Heart left ventricle (tissue), 16 donors: ENCODE measurements around the gene VWA5A. TPM values are rescaled to one million over a fixed set of nuclear protein-coding genes. Genes with fewer than 3 reads are reported as not detected.
A peak's percentile ranks its signal among the peaks of the same experiment; 100 is the strongest.
"Not testable (repeated sequence)": the region's sequence is repeated elsewhere in the genome, so short reads cannot be mapped to it uniquely, and the experiment has no call there.

Experiments used
- ATAC-seq, 4 donors: fragments of 200-7000 bp; cut with Tn5 transposase; one replicate each; pipeline ENCODE4 v1.9.1; 2020 to 2022; ENCODE audit warnings: moderate library complexity in 4 of 4, mild to moderate bottlenecking in 3 of 4, moderate number of reproducible peaks in 1 of 4
- DNase-seq, 5 donors: peaks; one replicate each; pipeline ENCODE4 v3.0.0-alpha.2; 2020
- H3K27ac ChIP-seq, 12 donors: fragments of 200-600 bp; sonication (generic) in 4 of 12; one replicate each; pipeline versions ENCODE4 v1.5.0 to v1.8.0; 2016 to 2022; ENCODE audit warnings: mild to moderate bottlenecking in 2 of 12
- H3K27me3 ChIP-seq, 9 donors: fragments of 200-600 bp; sonication (generic) in 2 of 9; one replicate each; pipeline versions ENCODE4 v1.5.1 to v1.8.0; 2016 to 2022; ENCODE audit warnings: mild to moderate bottlenecking in 3 of 9
- H3K36me3 ChIP-seq, 9 donors: fragments of 200-600 bp; sonication (generic) in 2 of 9; one replicate each; pipeline versions ENCODE4 v1.5.0 to v1.8.0; 2018 to 2022; ENCODE audit warnings: mild to moderate bottlenecking in 2 of 9
- H3K4me1 ChIP-seq, 12 donors: fragments of 200-600 bp; sonication (generic) in 4 of 12; one replicate each; pipeline versions ENCODE4 v1.5.0 to v1.8.0; 2016 to 2022; ENCODE audit warnings: mild to moderate bottlenecking in 3 of 12
- H3K4me3 ChIP-seq, 12 donors: fragments of 200-600 bp; sonication (generic) in 4 of 12; one replicate each; pipeline versions ENCODE4 v1.5.0 to v1.8.0; 2017 to 2022; ENCODE audit warnings: mild to moderate bottlenecking in 9 of 12, moderate library complexity in 4 of 12
- H3K9me3 ChIP-seq, 12 donors: fragments of 200-600 bp; sonication (generic) in 4 of 12; one replicate each; pipeline versions ENCODE4 v1.5.0 to v1.8.0; 2016 to 2022; ENCODE audit warnings: mild to moderate bottlenecking in 1 of 12
- POLR2A ChIP-seq, 2 donors: fragments of 450-650 bp; IDR thresholded peaks; one replicate each; pipeline ENCODE4 v1.6.1; 2017; ENCODE audit warnings: antibody characterized with exemption in 2 of 2, mild to moderate bottlenecking in 2 of 2, moderate library complexity in 2 of 2
- WGBS, 4 donors: extraction: QIAGEN DNeasy Blood & Tissue Kit in 2 of 4; methylation state at CpG; one replicate each; pipeline versions ENCODE4 v1.1.5 to v1.1.7; 2013 to 2018; 5-methylcytosine and 5-hydroxymethylcytosine counted together
- intact Hi-C, 10 donors: fragments of 100-400 bp; cut with DNase I; formaldehyde crosslinking; loops; one replicate each; pipeline versions ENCODE4 v1.11.1 to v1.14.2; 2022
- polyA plus RNA-seq, 2 donors: library from polyadenylated mRNA; stranded (reverse); fragments of 200-250 nt; gene quantifications; one replicate each; pipeline ENCODE4 v1.2.3, GENCODE V29; 2013
- total RNA-seq, 9 donors: library from RNA; depleted of rRNA in 2 of 9; stranded (reverse); fragments of >200 nt in 2 of 9; fragmentation: NEBNext Ultra II Directional in 3 of 9; extraction: Animal tissue kit (Norgen Biotek cat#: 25700) in 3 of 9; gene quantifications; one replicate each; pipeline versions ENCODE4 v1.1.0 to v1.2.4, GENCODE V29; 2016 to 2023
- TF ChIP-seq, protein P1 (sequence below), 12 donors: fragments of 200-600 bp; sonication (generic) in 4 of 12; IDR thresholded peaks; one replicate each; pipeline versions ENCODE4 v1.5.0 to v1.8.0; 2018 to 2022; ENCODE audit warnings: antibody characterized with exemption in 12 of 12, mild to moderate bottlenecking in 5 of 12
- donor health status: ischemic (EF 13 %, LVEDD 7.1; RV severe dilation, severe dysfunction).
- donor health status: healthy with polysubstance abuse.
- donor health status: DM: no; HTN: yes; CAD: no.
- donor health status: DM: no; HTN: no; CAD: no.
- donor health status: ischemic (EF 25% LVEDD 6.9; RV normal size, moderate dysfunction).
- donor health status: ischemic (EF 25% LVEDD 5.7; RV mildly dilated, moderate dysfunction).
- donor health status: healthy.
- donor health status: DM: yes; HTN: yes; CAD: no.
- donor health status: ischemic (EF 35%, LVEDD 5.7; RV mildly dilated, moderate dysfunction).
- donor health status: nonischemic (EF 11% LVEDD 7.7; RV severe dilation, severe dysfunction).
- donor health status: DM: yes; HTN: yes; CAD: no.
- donor health status: PGD.
- donor health status: ischemic (EF 29% LVEDD 5.4; RV normal size, mild dysfunction).
- donor health status: nonischemic (EF 23%, LVEDD 6.1; RV moderate dilation, normal function).

VWA5A gene
- total and polyA plus RNA-seq, 11 donors: 1.2 to 13.7 (median 2.8) TPM

DNA sequence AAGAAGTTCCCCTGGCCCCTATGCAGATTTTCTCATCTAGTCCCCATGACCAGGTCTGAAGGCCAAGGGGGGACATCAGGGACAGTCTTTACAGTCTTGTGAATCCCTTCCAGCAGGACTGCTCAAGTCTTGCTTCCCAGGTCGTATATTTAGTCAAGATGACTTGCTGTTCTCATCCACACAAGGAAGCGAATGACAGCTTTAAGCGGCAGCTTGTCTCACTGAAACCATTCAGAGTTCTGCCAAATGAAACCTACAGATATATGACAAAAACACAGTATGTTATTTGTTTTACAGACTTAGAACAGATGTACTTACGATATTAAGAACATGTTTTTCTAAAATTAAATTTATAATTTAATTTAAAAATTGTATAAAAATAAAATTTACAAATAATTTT, 5.6 kb downstream of the VWA5A start:
- no peaks in the 10 kb centered on the region for H3K27me3 ChIP-seq
- DNase-seq (no peak), ATAC-seq (no peak)
- no peak overlapping the region for H3K27ac ChIP-seq
- H3K9me3 ChIP-seq: peaks cover 0 to 5% (median 0%) of the 10 kb centered on the region in 12 donors
- no peak overlapping the region for H3K4me3 ChIP-seq
- H3K4me1 ChIP-seq: peaks cover 0 to 10% (median 2%) of the 10 kb centered on the region in 12 donors
- TF ChIP-seq, protein P1, sequence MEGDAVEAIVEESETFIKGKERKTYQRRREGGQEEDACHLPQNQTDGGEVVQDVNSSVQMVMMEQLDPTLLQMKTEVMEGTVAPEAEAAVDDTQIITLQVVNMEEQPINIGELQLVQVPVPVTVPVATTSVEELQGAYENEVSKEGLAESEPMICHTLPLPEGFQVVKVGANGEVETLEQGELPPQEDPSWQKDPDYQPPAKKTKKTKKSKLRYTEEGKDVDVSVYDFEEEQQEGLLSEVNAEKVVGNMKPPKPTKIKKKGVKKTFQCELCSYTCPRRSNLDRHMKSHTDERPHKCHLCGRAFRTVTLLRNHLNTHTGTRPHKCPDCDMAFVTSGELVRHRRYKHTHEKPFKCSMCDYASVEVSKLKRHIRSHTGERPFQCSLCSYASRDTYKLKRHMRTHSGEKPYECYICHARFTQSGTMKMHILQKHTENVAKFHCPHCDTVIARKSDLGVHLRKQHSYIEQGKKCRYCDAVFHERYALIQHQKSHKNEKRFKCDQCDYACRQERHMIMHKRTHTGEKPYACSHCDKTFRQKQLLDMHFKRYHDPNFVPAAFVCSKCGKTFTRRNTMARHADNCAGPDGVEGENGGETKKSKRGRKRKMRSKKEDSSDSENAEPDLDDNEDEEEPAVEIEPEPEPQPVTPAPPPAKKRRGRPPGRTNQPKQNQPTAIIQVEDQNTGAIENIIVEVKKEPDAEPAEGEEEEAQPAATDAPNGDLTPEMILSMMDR (IDR thresholded peaks at IDR 0.05): no peak
- TF ChIP-seq POLR2A (IDR thresholded peaks at IDR 0.05): no peak
- peaks cover 0 to 77% (median 45%) of the 10 kb centered on the region in 9 donors for H3K36me3 ChIP-seq
- intact Hi-C loops: no loop called here
- WGBS, 4 donors: 74 to 77% (median 76%) methylated on average over 4 of the region's 4 CpGs

DNA sequence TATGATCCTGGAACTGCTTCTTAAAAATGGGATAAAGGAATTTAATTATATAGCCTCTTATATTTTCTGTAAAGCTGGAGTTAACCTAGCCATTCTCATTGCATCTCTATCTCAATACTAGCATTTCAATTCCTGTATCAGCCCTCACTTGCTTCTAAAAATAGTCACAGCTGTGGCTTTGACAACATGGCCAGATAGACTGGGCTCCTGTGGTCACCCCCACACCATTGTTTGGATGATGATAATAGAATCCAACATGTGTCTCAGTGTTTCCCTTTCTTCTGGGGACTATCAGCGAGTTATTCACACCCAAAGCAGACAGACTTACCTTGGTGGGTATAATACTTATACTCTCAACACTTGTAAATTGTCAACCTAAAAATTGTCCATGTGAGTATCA, 6.9 kb downstream of the VWA5A start:
- DNase-seq: no peak
- H3K9me3 ChIP-seq: peaks cover 0 to 8% (median 0%) of the 10 kb centered on the region in 12 donors
- no peaks in the 10 kb centered on the region for H3K27me3 ChIP-seq
- no peak for TF ChIP-seq POLR2A (IDR thresholded peaks at IDR 0.05)
- TF ChIP-seq, protein P1 (IDR thresholded peaks at IDR 0.05): no peak
- no peak overlapping the region for H3K27ac ChIP-seq
- 63 to 68% (median 67%) methylated on average over 1 of the region's 1 CpG for WGBS, 4 donors
- intact Hi-C loops: no loop called here
- H3K36me3 ChIP-seq: peaks cover 0 to 77% (median 45%) of the 10 kb centered on the region in 9 donors
- ATAC-seq: peak in 2 of 4 donors; percentile 39 to 64
- H3K4me3 ChIP-seq: no peak overlapping the region
- no peaks in the 10 kb centered on the region for H3K4me1 ChIP-seq

DNA sequence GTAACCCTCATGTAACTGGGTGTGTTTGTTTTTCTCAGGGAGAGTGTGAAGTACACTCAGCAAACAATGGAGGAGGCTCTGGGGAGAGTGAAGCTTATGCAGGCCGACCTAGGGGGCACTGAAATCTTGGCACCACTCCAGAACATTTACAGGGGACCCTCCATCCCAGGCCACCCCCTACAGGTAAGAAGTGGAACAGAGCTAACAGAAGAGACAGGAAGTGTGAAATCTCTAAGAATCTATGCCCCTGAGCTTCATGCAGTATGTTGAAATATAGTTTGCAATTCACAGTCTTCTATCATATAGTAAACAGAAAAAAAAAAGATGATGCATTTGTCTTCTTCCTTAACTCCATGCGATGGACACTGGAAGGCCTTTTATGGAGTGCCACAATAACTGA, 8.4 kb downstream of the VWA5A start:
- no peaks in the 10 kb centered on the region for H3K4me1 ChIP-seq
- no peak for TF ChIP-seq POLR2A (IDR thresholded peaks at IDR 0.05)
- TF ChIP-seq, protein P1 (IDR thresholded peaks at IDR 0.05): no peak
- intact Hi-C loops: no loop called here
- no peak for DNase-seq
- WGBS, 4 donors: 53 to 69% (median 60%) methylated on average over 2 of the region's 2 CpGs
- peaks cover 0 to 22% (median 0%) of the 10 kb centered on the region in 12 donors for H3K9me3 ChIP-seq
- no peak overlapping the region for H3K4me3 ChIP-seq
- ATAC-seq: no peak
- peaks cover 0 to 62% (median 41%) of the 10 kb centered on the region in 9 donors for H3K36me3 ChIP-seq
- no peak overlapping the region for H3K27ac ChIP-seq
- no peaks in the 10 kb centered on the region for H3K27me3 ChIP-seq

DNA sequence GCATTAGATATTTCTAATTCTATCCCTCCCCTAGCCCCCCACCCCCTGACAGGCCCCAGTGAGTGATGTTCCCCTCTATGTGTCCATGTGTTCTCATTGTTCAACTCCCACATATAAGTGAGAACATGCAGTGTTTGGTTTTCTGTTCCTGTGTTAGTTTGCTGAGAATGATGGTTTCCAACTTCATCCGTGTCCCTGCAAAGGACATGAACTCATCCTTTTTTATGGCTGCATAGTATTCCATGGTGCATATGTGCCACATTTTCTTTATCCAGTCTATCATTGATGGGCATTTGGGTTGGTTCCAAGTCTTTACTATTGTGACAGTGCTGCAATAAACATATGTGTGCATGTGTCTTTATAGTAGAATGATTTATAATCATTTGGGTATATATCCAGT, 11.9 kb downstream of the VWA5A start:
- intact Hi-C loops, ATAC-seq, H3K4me3 ChIP-seq, H3K27ac ChIP-seq, H3K4me1 ChIP-seq, H3K27me3 ChIP-seq, DNase-seq: not testable (repeated sequence)
- H3K36me3 ChIP-seq: peaks cover 0 to 31% (median 21%) of the 10 kb centered on the region in 9 donors
- peaks cover 0 to 29% (median 0%) of the 10 kb centered on the region in 12 donors for H3K9me3 ChIP-seq
- WGBS, 4 donors: 87 to 100% (median 94%) methylated on average over 1 of the region's 1 CpG

DNA sequence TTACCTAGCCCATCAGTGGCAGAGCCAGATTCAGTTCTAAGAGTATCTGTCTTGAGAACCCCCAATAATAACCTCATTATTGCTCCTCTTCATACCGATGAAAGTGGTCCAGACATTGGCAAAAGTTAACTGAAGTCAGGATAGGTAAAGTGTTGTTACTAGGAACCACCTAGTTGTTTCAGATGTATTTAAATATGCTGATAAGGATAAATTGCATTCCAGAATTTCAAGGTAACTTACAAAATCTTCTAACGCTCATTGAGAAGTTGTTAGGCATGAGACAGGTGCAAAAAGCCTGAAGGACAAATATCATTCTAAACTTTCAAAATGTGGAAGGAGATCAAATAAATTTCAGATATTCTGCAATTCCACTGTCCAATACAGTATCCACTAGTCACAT, 27.8 kb downstream of the VWA5A start:
- H3K27ac ChIP-seq: no peak overlapping the region
- ATAC-seq: no peak
- H3K4me3 ChIP-seq: no peak overlapping the region
- no peaks in the 10 kb centered on the region for H3K27me3 ChIP-seq
- H3K4me1 ChIP-seq: no peaks in the 10 kb centered on the region
- TF ChIP-seq, protein P1 (IDR thresholded peaks at IDR 0.05): no peak
- no peak for TF ChIP-seq POLR2A (IDR thresholded peaks at IDR 0.05)
- no peak for DNase-seq
- peaks cover 0 to 44% (median 12%) of the 10 kb centered on the region in 9 donors for H3K36me3 ChIP-seq
- WGBS, 4 donors: 89 to 97% (median 94%) methylated on average over 2 of the region's 2 CpGs
- intact Hi-C loops: no loop called here
- peaks cover 0 to 18% (median 7%) of the 10 kb centered on the region in 12 donors for H3K9me3 ChIP-seq
